Measurements from ENCODE around the gene YTHDF2. TPM values are rescaled to one million over a fixed set of nuclear protein-coding genes. Genes with fewer than 3 reads are reported as not detected.

The YTHDF2 gene
- total RNA-seq, 2 donors from 2014 or later, result 20.2 to 28.7 TPM

DNA sequence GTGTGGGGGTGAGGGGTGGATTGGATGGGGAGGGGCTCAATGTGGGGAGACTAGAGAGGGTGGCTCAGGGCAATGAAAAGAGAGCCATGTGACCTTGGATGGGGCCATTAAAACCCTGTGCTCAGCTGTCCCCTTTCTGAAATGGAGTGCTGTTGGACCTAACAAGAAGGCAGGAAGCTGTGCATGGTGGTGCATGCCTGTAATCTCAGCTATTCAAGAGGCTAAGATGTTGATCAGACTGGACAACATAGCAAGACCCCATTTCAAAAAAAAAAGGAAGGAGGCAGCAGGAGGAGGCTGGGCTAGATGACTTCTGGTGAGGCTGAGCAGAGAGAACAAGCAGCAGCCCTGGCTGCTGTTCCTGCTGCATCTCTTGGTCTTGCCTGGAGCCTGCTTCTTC, 82.3 kb downstream of the YTHDF2 start:
- ATAC-seq (no peak), DNase-seq (no peak)
- Histone ChIP-seq H3K36me3 (replicated peaks in 1 of 2; ENCODE audit: insufficient read depth in 1 of 2, low read depth in 2 of 2) (no peaks in the 10 kb centered on the region), H3K9me3 (no peaks in the 10 kb centered on the region), H3K27me3 (no peaks in the 10 kb centered on the region), H3K4me1 (no peaks in the 10 kb centered on the region), H3K4me3 (no peak overlapping the region), H3K27ac (no peak overlapping the region)
- intact Hi-C loops (cut with DNase I), result no loop called here
- TF ChIP-seq, protein P1, sequence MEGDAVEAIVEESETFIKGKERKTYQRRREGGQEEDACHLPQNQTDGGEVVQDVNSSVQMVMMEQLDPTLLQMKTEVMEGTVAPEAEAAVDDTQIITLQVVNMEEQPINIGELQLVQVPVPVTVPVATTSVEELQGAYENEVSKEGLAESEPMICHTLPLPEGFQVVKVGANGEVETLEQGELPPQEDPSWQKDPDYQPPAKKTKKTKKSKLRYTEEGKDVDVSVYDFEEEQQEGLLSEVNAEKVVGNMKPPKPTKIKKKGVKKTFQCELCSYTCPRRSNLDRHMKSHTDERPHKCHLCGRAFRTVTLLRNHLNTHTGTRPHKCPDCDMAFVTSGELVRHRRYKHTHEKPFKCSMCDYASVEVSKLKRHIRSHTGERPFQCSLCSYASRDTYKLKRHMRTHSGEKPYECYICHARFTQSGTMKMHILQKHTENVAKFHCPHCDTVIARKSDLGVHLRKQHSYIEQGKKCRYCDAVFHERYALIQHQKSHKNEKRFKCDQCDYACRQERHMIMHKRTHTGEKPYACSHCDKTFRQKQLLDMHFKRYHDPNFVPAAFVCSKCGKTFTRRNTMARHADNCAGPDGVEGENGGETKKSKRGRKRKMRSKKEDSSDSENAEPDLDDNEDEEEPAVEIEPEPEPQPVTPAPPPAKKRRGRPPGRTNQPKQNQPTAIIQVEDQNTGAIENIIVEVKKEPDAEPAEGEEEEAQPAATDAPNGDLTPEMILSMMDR (IDR thresholded peaks at IDR 0.05), result no peak
- no peak for TF ChIP-seq POLR2A (IDR thresholded peaks at IDR 0.05)

Small RNAs within 50 kb of the gene (small RNA-seq; reads per million reads assigned to genes)
- gene RF00422, result not detected

Other genes with a start within 250 kb of the YTHDF2 start
- gene RCC1, start 230.9 kb upstream of the YTHDF2 start, total RNA-seq, result 10 to 100 TPM; 10.1 to 23.4 TPM
- 10 to 100 TPM in 1 of 2 donors, 1 to 10 TPM in 1; 8.9 to 14.3 TPM for gene TRNAU1AP, start 183.9 kb upstream of the YTHDF2 start, total RNA-seq
- 1 to 10 TPM in 1 of 2 donors, not detected in 1; 2.9 TPM for gene RAB42, start 144.7 kb upstream of the YTHDF2 start, total RNA-seq
- 10 to 100 TPM; 11.7 to 11.9 TPM for gene TAF12, start 93.9 kb upstream of the YTHDF2 start, total RNA-seq
- not detected for gene RNU11, start 88.3 kb upstream of the YTHDF2 start, total RNA-seq
- 1 to 10 TPM; 5.2 to 5.6 TPM for gene GMEB1, start 68.2 kb upstream of the YTHDF2 start, total RNA-seq
- under 1 TPM in 1 of 2 donors, not detected in 1; 0.66 TPM for gene OPRD1, start 75.2 kb downstream of the YTHDF2 start, total RNA-seq
- 10 to 100 TPM; 45.8 to 54.7 TPM for gene EPB41, start 177.6 kb downstream of the YTHDF2 start, total RNA-seq